A549 (cell line): ENCODE results near the gene HEXIM2.

ENCODE experiments used
- CEBPB ChIP-seq, 2 experiments: fragments of >200 bp in 1 of 2; sonication (Bioruptor Twin) in 1 of 2; formaldehyde crosslinking in 1 of 2; IDR thresholded peaks; 2 replicates each; pipeline ENCODE4 v1.6.1; 2012 to 2016
- CTCF ChIP-seq: fragments of >200 bp; sonication (Bioruptor Twin); formaldehyde crosslinking; IDR thresholded peaks from 3 replicates; pipeline ENCODE4 v1.5.1; 2016
- EP300 ChIP-seq, 2 experiments: fragments of >200 bp; sonication (Bioruptor Twin); formaldehyde crosslinking; IDR thresholded peaks; 2 replicates in 1 of 2; 3 replicates in 1 of 2; pipeline ENCODE4 v1.6.1; 2016 to 2017
- HDAC2 ChIP-seq: fragments of 200-600 bp; sonication (generic); IDR thresholded peaks from 2 replicates; pipeline ENCODE4 v1.6.1; 2016
- JUNB ChIP-seq: fragments of >200 bp; sonication (Bioruptor Twin); formaldehyde crosslinking; IDR thresholded peaks from 2 replicates; pipeline ENCODE4 v1.6.1; 2016
- KDM1A ChIP-seq: fragments of 200-600 bp; sonication (generic); IDR thresholded peaks from 2 replicates; pipeline ENCODE4 v1.6.1; 2016; ENCODE audit warnings: low read depth, mild to moderate bottlenecking
- POLR2A ChIP-seq: IDR thresholded peaks from 2 replicates; pipeline ENCODE4 v1.6.1; 2012; ENCODE audit warnings: mild to moderate bottlenecking, low read length

GRCh38 chr17:45156242-45156641, 5.4 kb upstream of the HEXIM2 start:
- TF ChIP-seq POLR2A (no peak), CTCF (no peak), EP300 (IDR thresholded peaks at IDR 0.05) (no peak), CEBPB (IDR thresholded peaks at IDR 0.05) (no peak), KDM1A (no peak), JUNB (no peak), HDAC2 (no peak)
